Nephron progenitor cell (in vitro differentiated cells): ENCODE measurements around the gene GFAP.

Source experiments
- DNase-seq: peaks from one replicate; pipeline ENCODE4 v3.0.0; 2021
- H3K27ac Mint-ChIP-seq: 2 replicates; pipeline ENCODE4 v1.8.0; 2021; ENCODE audit warnings: mild to moderate bottlenecking, moderate library complexity, mixed read lengths
- H3K27me3 Mint-ChIP-seq: 2 replicates; pipeline ENCODE4 v1.8.0; 2021; ENCODE audit warnings: mild to moderate bottlenecking, low read depth, mixed read lengths; ENCODE audit not compliant: poor library complexity
- H3K36me3 Mint-ChIP-seq: 2 replicates; pipeline ENCODE4 v1.8.0; 2021; ENCODE audit warnings: low read depth, mixed read lengths
- H3K4me1 Mint-ChIP-seq: 2 replicates; pipeline ENCODE4 v1.8.0; 2021; ENCODE audit warnings: mixed read lengths
- H3K4me3 Mint-ChIP-seq: 2 replicates; pipeline ENCODE4 v1.8.0; 2021; ENCODE audit warnings: mild to moderate bottlenecking, moderate library complexity, mixed read lengths
- H3K9me3 Mint-ChIP-seq: 2 replicates; pipeline ENCODE4 v1.8.0; 2021; ENCODE audit warnings: mild to moderate bottlenecking, moderate library complexity, mixed read lengths
- CTCF ChIP-seq: fragments of 200-600 bp; sonication (generic); IDR thresholded peaks from 2 replicates; pipeline ENCODE4 v1.5.0; 2021; ENCODE audit warnings: antibody characterized with exemption

The GFAP gene

GRCh38 chr17:44898768-44899073 lies 16.6 kb downstream of the GFAP start:
- TF ChIP-seq CTCF, result no peak
- peaks cover 3% of the 10 kb centered on the region for H3K27me3 Mint-ChIP-seq
- H3K9me3 Mint-ChIP-seq, result no peaks in the 10 kb centered on the region
- peaks cover 21% of the 10 kb centered on the region for H3K36me3 Mint-ChIP-seq
- peak overlapping the region; percentile 100 for H3K27ac Mint-ChIP-seq
- DNase-seq, result no peak
- H3K4me1 Mint-ChIP-seq, result peaks cover 32% of the 10 kb centered on the region
- H3K4me3 Mint-ChIP-seq, result peak overlapping the region; percentile 90

- DNase-seq, result no peak
- no peaks in the 10 kb centered on the region for H3K27me3 Mint-ChIP-seq
- H3K27ac Mint-ChIP-seq, result no peak overlapping the region
- H3K4me1 Mint-ChIP-seq, result peaks cover 13% of the 10 kb centered on the region
- H3K4me3 Mint-ChIP-seq, result no peak overlapping the region
- no peak for TF ChIP-seq CTCF
- no peaks in the 10 kb centered on the region for H3K9me3 Mint-ChIP-seq
- H3K36me3 Mint-ChIP-seq, result peaks cover 35% of the 10 kb centered on the region
Observed at GRCh38 chr17:44894642-44895041, 20.7 kb downstream of the GFAP start.

DNA sequence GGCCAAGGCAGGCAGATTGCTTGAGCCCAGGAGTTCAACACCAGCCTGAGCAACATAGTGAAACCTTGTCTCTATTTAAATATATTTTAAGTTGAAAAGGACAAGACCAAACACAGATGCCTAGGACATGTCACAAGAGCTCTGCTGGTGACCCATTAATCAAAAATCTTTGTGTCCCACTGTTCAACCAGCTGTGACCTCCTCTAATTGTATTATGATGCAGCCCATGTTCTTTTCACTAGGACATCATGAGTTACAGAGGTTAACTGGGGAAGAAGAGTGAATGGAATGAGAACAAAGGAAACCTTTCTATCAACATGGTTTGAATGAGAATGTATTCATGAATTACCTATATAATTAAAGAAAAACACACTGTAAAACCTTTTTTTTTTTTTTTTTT lies 23.1 kb downstream of the GFAP start:
- no peak for DNase-seq
- TF ChIP-seq CTCF, result no peak
- H3K4me3 Mint-ChIP-seq, result no peak overlapping the region
- H3K36me3 Mint-ChIP-seq, result peaks cover 35% of the 10 kb centered on the region
- no peak overlapping the region for H3K27ac Mint-ChIP-seq
- no peaks in the 10 kb centered on the region for H3K27me3 Mint-ChIP-seq
- no peaks in the 10 kb centered on the region for H3K9me3 Mint-ChIP-seq
- H3K4me1 Mint-ChIP-seq, result no peaks in the 10 kb centered on the region

GRCh38 chr17:44889003-44889402 lies 26.3 kb downstream of the GFAP start:
- Mint-ChIP-seq H3K9me3 (no peaks in the 10 kb centered on the region), H3K27me3 (no peaks in the 10 kb centered on the region), H3K4me1 (no peaks in the 10 kb centered on the region), H3K4me3 (no peak overlapping the region), H3K27ac (no peak overlapping the region), H3K36me3 (peaks cover 30% of the 10 kb centered on the region)
- no peak for DNase-seq
- no peak for TF ChIP-seq CTCF

GRCh38 chr17:44887971-44888954 lies 27.0 kb downstream of the GFAP start:
- Mint-ChIP-seq H3K27ac (no peak overlapping the region), H3K36me3 (peaks cover 32% of the 10 kb centered on the region), H3K4me3 (no peak overlapping the region), H3K4me1 (no peaks in the 10 kb centered on the region), H3K9me3 (no peaks in the 10 kb centered on the region), H3K27me3 (no peaks in the 10 kb centered on the region)
- DNase-seq, result no peak
- no peak for TF ChIP-seq CTCF

DNA sequence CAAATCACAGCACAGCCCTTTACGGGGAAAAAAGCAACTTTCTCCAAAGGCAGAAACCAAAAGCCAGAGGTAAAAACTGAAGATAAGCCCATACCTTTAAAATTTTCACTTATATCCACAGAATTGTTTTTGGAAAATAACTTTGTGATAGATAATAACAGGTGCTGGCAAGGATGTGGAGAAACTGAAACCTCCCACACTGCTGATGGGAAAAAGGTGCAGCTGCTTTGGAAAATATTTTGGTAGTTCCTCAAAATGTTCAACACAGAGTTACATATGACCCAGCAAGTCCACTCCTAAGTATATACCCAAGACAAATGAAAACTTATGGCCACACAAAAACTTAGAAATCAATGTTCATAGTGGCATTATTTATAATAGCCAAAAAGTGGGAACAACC lies 28.3 kb downstream of the GFAP start:
- Mint-ChIP-seq H3K9me3 (no peaks in the 10 kb centered on the region), H3K4me1 (no peaks in the 10 kb centered on the region), H3K27ac (no peak overlapping the region), H3K36me3 (peaks cover 39% of the 10 kb centered on the region), H3K4me3 (no peak overlapping the region), H3K27me3 (no peaks in the 10 kb centered on the region)
- DNase-seq, result no peak
- no peak for TF ChIP-seq CTCF
